T-cell (primary cell): ENCODE measurements around the gene KRT16. TPM values are rescaled to one million over a fixed set of nuclear protein-coding genes. Genes with fewer than 3 reads are reported as not detected.
"Not testable (repeated sequence)": the region's sequence is repeated elsewhere in the genome, so short reads cannot be mapped to it uniquely, and the experiment has no call there.

Experiments used
- ATAC-seq, 4 experiments: fragments of 200-7000 bp in 3 of 4; fragments of 150-1000 bp in 1 of 4; cut with Tn5 transposase; replicated peaks in 1 of 4; 1 replicate in 3 of 4; 2 replicates in 1 of 4; pipeline ENCODE4 v1.10.0; 2021; ENCODE audit warnings: moderate library complexity in 3 of 4, mild to moderate bottlenecking in 2 of 4, moderate number of reproducible peaks in 1 of 4
- CTCF ChIA-PET, 2 donors: fragments of 300-600 bp; sonication (Branson Sonifier 250); formaldehyde crosslinking; loops; one replicate each; lab custom pipeline; 2022; ENCODE audit warnings: antibody characterized with exemption in 2 of 2; lab: Charles Lee
- POLR2A ChIA-PET, 2 donors: fragments of 300-600 bp; sonication (Branson Sonifier 250); formaldehyde crosslinking; loops; one replicate each; lab custom pipeline; 2022; ENCODE audit warnings: antibody characterized with exemption in 2 of 2; lab: Charles Lee
- DNase-seq, 35 experiments: peaks; one replicate each; pipeline versions ENCODE4 v3.0.0 to v3.0.0-alpha.2; 2013 to 2023
- H3K27ac ChIP-seq: one replicate; pipeline ENCODE4 v1.5.1; 2013; ENCODE audit warnings: low read length
- H3K27me3 ChIP-seq, 2 experiments: replicated peaks in 1 of 2; 1 replicate in 1 of 2; 2 replicates in 1 of 2; pipeline versions ENCODE4 v1.6.1 to v1.7.0; 2013; ENCODE audit warnings: low read length in 1 of 2, mixed read lengths in 1 of 2; ENCODE audit not compliant: control insufficient read depth in 2 of 2, insufficient read depth in 2 of 2; ENCODE audit errors: extremely low read depth in 1 of 2
- H3K36me3 ChIP-seq, 2 donors: 1 replicate in 1 of 2; 2 replicates in 1 of 2; pipeline versions ENCODE4 v1.6.1 to v1.7.0; 2013; ENCODE audit warnings: low read length in 1 of 2; ENCODE audit not compliant: control insufficient read depth in 2 of 2, insufficient read depth in 1 of 2; ENCODE audit errors: extremely low read depth in 1 of 2
- H3K4me1 ChIP-seq, 2 experiments: 1 replicate in 1 of 2; 2 replicates in 1 of 2; pipeline versions ENCODE4 v1.6.1 to v1.7.0; 2013; ENCODE audit warnings: low read length in 2 of 2, mixed read lengths in 1 of 2; ENCODE audit not compliant: insufficient read depth in 2 of 2, control insufficient read depth in 1 of 2; ENCODE audit errors: extremely low read depth in 1 of 2
- H3K4me3 ChIP-seq, 2 donors: 1 replicate in 1 of 2; 2 replicates in 1 of 2; pipeline versions ENCODE4 v1.5.1 to v1.7.0; 2013; ENCODE audit warnings: mild to moderate bottlenecking in 2 of 2, low read length in 1 of 2, moderate library complexity in 1 of 2; ENCODE audit not compliant: control insufficient read depth in 1 of 2; ENCODE audit errors: extremely low read depth in 1 of 2
- H3K9me3 ChIP-seq: 2 replicates; pipeline ENCODE4 v1.7.0; 2013
- H3K27ac Mint-ChIP-seq, 2 donors: one replicate each; pipeline ENCODE4 v1.8.0; 2020 to 2021; ENCODE audit warnings: mild to moderate bottlenecking in 2 of 2, mixed read lengths in 2 of 2
- H3K27me3 Mint-ChIP-seq, 2 donors: one replicate each; pipeline ENCODE4 v1.8.0; 2021 to 2022; ENCODE audit warnings: mixed read lengths in 2 of 2
- H3K36me3 Mint-ChIP-seq: one replicate; pipeline ENCODE4 v1.8.0; 2021; ENCODE audit warnings: mixed read lengths
- H3K4me1 Mint-ChIP-seq, 3 donors: one replicate each; pipeline ENCODE4 v1.8.0; 2020 to 2022; ENCODE audit warnings: mixed read lengths in 3 of 3, mild to moderate bottlenecking in 1 of 3
- H3K4me3 Mint-ChIP-seq, 3 donors: one replicate each; pipeline ENCODE4 v1.8.0; 2020 to 2022; ENCODE audit warnings: mild to moderate bottlenecking in 3 of 3, mixed read lengths in 3 of 3, moderate library complexity in 3 of 3
- H3K9me3 Mint-ChIP-seq, 3 donors: one replicate each; pipeline ENCODE4 v1.8.0; 2020 to 2022; ENCODE audit warnings: mixed read lengths in 3 of 3
- WGBS: methylation state at CpG from one replicate; pipeline ENCODE4 v1.1.5; 2013; ENCODE audit warnings: missing lambda C conversion rate; ENCODE audit not compliant: insufficient coverage; 5-methylcytosine and 5-hydroxymethylcytosine counted together
- total RNA-seq, 35 experiments: library from RNA in 6 of 35; stranded (reverse) in 6 of 35; fragments of 120-200 nt in 1 of 35; gene quantifications; one replicate each; pipeline versions ENCODE4 v1.2.1 to v1.2.4 and lab custom pipeline; 2013 to 2026

KRT16 gene
- total RNA-seq, 5 donors from 2014 or later (not counting 1 experiment from before 2014, with no cell fraction given) = not detected

GRCh38 chr17:41620583-41621434 is 8.2 kb upstream of the KRT16 start:
- Mint-ChIP-seq H3K9me3 (no peaks in the 10 kb centered on the region), H3K27ac (no peak overlapping the region), H3K4me1 (no peaks in the 10 kb centered on the region), H3K27me3 (peaks cover 0 to 19% of the 10 kb centered on the region in 2 donors), H3K4me3 (no peak overlapping the region), H3K36me3 (no peaks in the 10 kb centered on the region)
- CTCF ChIA-PET = no interaction called here
- no peaks in the 10 kb centered on the region for H3K9me3 ChIP-seq
- H3K4me1 ChIP-seq = no peaks in the 10 kb centered on the region
- H3K4me3 ChIP-seq = no peak overlapping the region
- H3K27me3 ChIP-seq = peaks cover 0 to 36% of the 10 kb centered on the region in 2 experiments
- H3K36me3 ChIP-seq = no peaks in the 10 kb centered on the region
- no peak for ATAC-seq
- DNase-seq = no peak
- POLR2A ChIA-PET = no interaction called here
- no peak overlapping the region for H3K27ac ChIP-seq
- 82% methylated on average over 18 of the region's 21 CpGs for WGBS

- Mint-ChIP-seq H3K27me3 (peaks cover 0 to 21% of the 10 kb centered on the region in 2 donors), H3K27ac (peak overlapping the region; percentile 17 to 48)
- peaks cover 0 to 35% of the 10 kb centered on the region in 2 experiments for H3K27me3 ChIP-seq
- H3K9me3 ChIP-seq, H3K4me3 ChIP-seq, CTCF ChIA-PET, H3K4me1 ChIP-seq, H3K36me3 Mint-ChIP-seq, H3K4me3 Mint-ChIP-seq, ATAC-seq, H3K36me3 ChIP-seq, H3K4me1 Mint-ChIP-seq, H3K9me3 Mint-ChIP-seq, DNase-seq, H3K27ac ChIP-seq, POLR2A ChIA-PET: not testable (repeated sequence)
- WGBS = 53% methylated on average over 2 of the region's 6 CpGs
These were observed 7.5 kb upstream of the KRT16 start for GRCh38 chr17:41619927-41620582.

- H3K27ac ChIP-seq = no peak overlapping the region
- CTCF ChIA-PET = no interaction called here
- H3K4me1 Mint-ChIP-seq = no peaks in the 10 kb centered on the region
- DNase-seq (no peak), ATAC-seq (no peak)
- H3K9me3 Mint-ChIP-seq = no peaks in the 10 kb centered on the region
- H3K4me1 ChIP-seq = no peaks in the 10 kb centered on the region
- no peaks in the 10 kb centered on the region for H3K36me3 ChIP-seq
- POLR2A ChIA-PET = no interaction called here
- WGBS = 70% methylated on average over 6 of the region's 20 CpGs
- peak overlapping the region in 1 of 2 donors; percentile 48 for H3K27ac Mint-ChIP-seq
- H3K4me3 Mint-ChIP-seq = no peak overlapping the region
- peaks cover 0 to 34% of the 10 kb centered on the region in 2 experiments for H3K27me3 ChIP-seq
- H3K4me3 ChIP-seq = no peak overlapping the region
- peaks cover 0 to 26% of the 10 kb centered on the region in 2 donors for H3K27me3 Mint-ChIP-seq
- H3K36me3 Mint-ChIP-seq = no peaks in the 10 kb centered on the region
- H3K9me3 ChIP-seq = no peaks in the 10 kb centered on the region
These were observed 6.7 kb upstream of the KRT16 start for GRCh38 chr17:41619036-41619926.

GRCh38 chr17:41618341-41619035 is 5.9 kb upstream of the KRT16 start:
- peaks cover 4 to 26% of the 10 kb centered on the region in 2 donors for H3K27me3 Mint-ChIP-seq
- ChIA-PET CTCF (no interaction called here), POLR2A (no interaction called here)
- Histone ChIP-seq H3K4me1 (no peaks in the 10 kb centered on the region), H3K9me3 (no peaks in the 10 kb centered on the region), H3K27me3 (peaks cover 0 to 32% of the 10 kb centered on the region in 2 experiments), H3K36me3 (no peaks in the 10 kb centered on the region), H3K27ac (no peak overlapping the region), H3K4me3 (no peak overlapping the region)
- H3K4me3 Mint-ChIP-seq = no peak overlapping the region
- WGBS = 77% methylated on average over 7 of the region's 13 CpGs
- no peaks in the 10 kb centered on the region for H3K9me3 Mint-ChIP-seq
- ATAC-seq = no peak
- no peaks in the 10 kb centered on the region for H3K4me1 Mint-ChIP-seq
- no peak overlapping the region for H3K27ac Mint-ChIP-seq
- DNase-seq = no peak
- H3K36me3 Mint-ChIP-seq = no peaks in the 10 kb centered on the region

- H3K27ac Mint-ChIP-seq = no peak overlapping the region
- no peaks in the 10 kb centered on the region for H3K36me3 Mint-ChIP-seq
- Histone ChIP-seq H3K4me3 (no peak overlapping the region), H3K27me3 (peaks cover 0 to 31% of the 10 kb centered on the region in 2 experiments), H3K4me1 (no peaks in the 10 kb centered on the region), H3K9me3 (no peaks in the 10 kb centered on the region), H3K27ac (no peak overlapping the region), H3K36me3 (no peaks in the 10 kb centered on the region)
- DNase-seq (no peak), ATAC-seq (no peak)
- ChIA-PET CTCF (no interaction called here), POLR2A (no interaction called here)
- H3K9me3 Mint-ChIP-seq = no peaks in the 10 kb centered on the region
- 81% methylated on average over 8 of the region's 11 CpGs for WGBS
- H3K4me3 Mint-ChIP-seq = no peak overlapping the region
- H3K4me1 Mint-ChIP-seq = no peaks in the 10 kb centered on the region
- peaks cover 7 to 28% of the 10 kb centered on the region in 2 donors for H3K27me3 Mint-ChIP-seq
These were observed 5.1 kb upstream of the KRT16 start for GRCh38 chr17:41617698-41618097.

- no peak overlapping the region for H3K27ac Mint-ChIP-seq
- no peak overlapping the region for H3K4me3 Mint-ChIP-seq
- H3K27me3 Mint-ChIP-seq = peaks cover 7 to 29% of the 10 kb centered on the region in 2 donors
- CTCF ChIA-PET = no interaction called here
- Histone ChIP-seq H3K27me3 (peaks cover 0 to 34% of the 10 kb centered on the region in 2 experiments), H3K4me3 (no peak overlapping the region), H3K9me3 (no peaks in the 10 kb centered on the region), H3K36me3 (no peaks in the 10 kb centered on the region), H3K27ac (no peak overlapping the region), H3K4me1 (no peaks in the 10 kb centered on the region)
- no CpG with 5 or more reads among the region's 3 CpGs for WGBS
- POLR2A ChIA-PET = no interaction called here
- no peaks in the 10 kb centered on the region for H3K4me1 Mint-ChIP-seq
- H3K9me3 Mint-ChIP-seq = no peaks in the 10 kb centered on the region
- H3K36me3 Mint-ChIP-seq = no peaks in the 10 kb centered on the region
- no peak for DNase-seq
- no peak for ATAC-seq
These were observed 4.6 kb upstream of the KRT16 start for GRCh38 chr17:41617136-41617535.
